ENCODE results near the gene SFMBT2.

SFMBT2 gene

GRCh38 chr10:7298495-7298894 lies 112.3 kb downstream of the SFMBT2 start:
- no peak for DNase-seq (ENCODE audit: low read depth)

GRCh38 chr10:7297094-7297493 lies 113.7 kb downstream of the SFMBT2 start:
- DNase-seq (ENCODE audit: low read depth), result no peak

GRCh38 chr10:7296648-7297047 lies 114.2 kb downstream of the SFMBT2 start:
- no peak for DNase-seq (ENCODE audit: low read depth)

GRCh38 chr10:7296076-7296475 lies 114.8 kb downstream of the SFMBT2 start:
- DNase-seq (ENCODE audit: low read depth), result no peak

GRCh38 chr10:7293378-7293920 lies 117.4 kb downstream of the SFMBT2 start:
- DNase-seq (ENCODE audit: low read depth), result no peak

GRCh38 chr10:7291487-7292270 lies 119.2 kb downstream of the SFMBT2 start:
- no peak for DNase-seq (ENCODE audit: low read depth)

GRCh38 chr10:7288060-7288690 lies 122.7 kb downstream of the SFMBT2 start:
- no peak for DNase-seq (ENCODE audit: low read depth)

GRCh38 chr10:7287377-7287776 lies 123.5 kb downstream of the SFMBT2 start:
- DNase-seq (ENCODE audit: low read depth), result no peak

- DNase-seq (ENCODE audit: low read depth), result no peak
Observed at GRCh38 chr10:7285522-7286322, 125.1 kb downstream of the SFMBT2 start.

- no peak for DNase-seq (ENCODE audit: low read depth)
Observed at GRCh38 chr10:7283246-7283645, 127.6 kb downstream of the SFMBT2 start.

GRCh38 chr10:7282457-7282856 lies 128.4 kb downstream of the SFMBT2 start:
- DNase-seq (ENCODE audit: low read depth), result no peak

GRCh38 chr10:7281429-7281828 lies 129.4 kb downstream of the SFMBT2 start:
- no peak for DNase-seq (ENCODE audit: low read depth)

- DNase-seq (ENCODE audit: low read depth), result no peak
Observed at GRCh38 chr10:7279303-7279702, 131.5 kb downstream of the SFMBT2 start.

- DNase-seq (ENCODE audit: low read depth), result no peak
Observed at GRCh38 chr10:7277867-7278266, 133.0 kb downstream of the SFMBT2 start.

GRCh38 chr10:7277432-7277831 lies 133.4 kb downstream of the SFMBT2 start:
- no peak for DNase-seq (ENCODE audit: low read depth)

- no peak for DNase-seq (ENCODE audit: low read depth)
Observed at GRCh38 chr10:7275761-7276440, 134.9 kb downstream of the SFMBT2 start.

GRCh38 chr10:7274293-7274692 lies 136.5 kb downstream of the SFMBT2 start:
- no peak for DNase-seq (ENCODE audit: low read depth)

- no peak for DNase-seq (ENCODE audit: low read depth)
Observed at GRCh38 chr10:7272008-7272407, 138.8 kb downstream of the SFMBT2 start.

GRCh38 chr10:7269988-7270387 lies 140.8 kb downstream of the SFMBT2 start:
- DNase-seq (ENCODE audit: low read depth), result no peak

- no peak for DNase-seq (ENCODE audit: low read depth)
Observed at GRCh38 chr10:7267142-7267541, 143.7 kb downstream of the SFMBT2 start.

- DNase-seq (ENCODE audit: low read depth), result no peak
Observed at GRCh38 chr10:7265396-7266123, 145.3 kb downstream of the SFMBT2 start.

Measured in HS-5 (cell line).